Stomach (tissue), 4 donors: ENCODE data around the gene RIMOC1.

Source experiments
- CTCF ChIP-seq, 7 experiments: fragments of 450-650 bp in 4 of 7; fragments of 200-600 bp in 3 of 7; sonication (generic) in 3 of 7; IDR thresholded peaks; one replicate each; pipeline ENCODE4 v1.5.1; 2016 to 2019; ENCODE audit warnings: antibody characterized with exemption in 7 of 7, control low read depth in 2 of 7, mild to moderate bottlenecking in 1 of 7
- EP300 ChIP-seq: sonication (generic); formaldehyde crosslinking; IDR thresholded peaks from one replicate; pipeline ENCODE4 v1.6.1; 2017; ENCODE audit warnings: antibody characterized with exemption
- POLR2A ChIP-seq, 4 donors: fragments of 450-650 bp; IDR thresholded peaks; one replicate each; pipeline ENCODE4 v1.6.1; 2016; ENCODE audit warnings: antibody characterized with exemption in 4 of 4, control low read depth in 2 of 4, mild to moderate bottlenecking in 1 of 4, moderate library complexity in 1 of 4
- POLR2AphosphoS5 ChIP-seq, 3 donors: sonication (generic); formaldehyde crosslinking; IDR thresholded peaks; one replicate each; pipeline ENCODE4 v1.6.1; 2016; ENCODE audit warnings: antibody characterized with exemption in 3 of 3

- TF ChIP-seq POLR2A (IDR thresholded peaks at IDR 0.05) = no peak
- TF ChIP-seq EP300 = no peak
- TF ChIP-seq CTCF (IDR thresholded peaks at IDR 0.05) = no peak
- TF ChIP-seq POLR2AphosphoS5 (IDR thresholded peaks at IDR 0.05) = no peak
Observed at GRCh38 chr5:41921874-41922273, 17.7 kb downstream of the RIMOC1 start.
